Colon (tissue), 2 donors: ENCODE measurements around the gene HPCAL1.

Source experiments
- FAIRE-seq: peaks from 2 replicates; lab custom pipeline; 2012; peaks lifted over from hg19 to GRCh38; lab: Jason Lieb, UNC
- donor health status: control.
- donor health status: control.

HPCAL1 gene

DNA sequence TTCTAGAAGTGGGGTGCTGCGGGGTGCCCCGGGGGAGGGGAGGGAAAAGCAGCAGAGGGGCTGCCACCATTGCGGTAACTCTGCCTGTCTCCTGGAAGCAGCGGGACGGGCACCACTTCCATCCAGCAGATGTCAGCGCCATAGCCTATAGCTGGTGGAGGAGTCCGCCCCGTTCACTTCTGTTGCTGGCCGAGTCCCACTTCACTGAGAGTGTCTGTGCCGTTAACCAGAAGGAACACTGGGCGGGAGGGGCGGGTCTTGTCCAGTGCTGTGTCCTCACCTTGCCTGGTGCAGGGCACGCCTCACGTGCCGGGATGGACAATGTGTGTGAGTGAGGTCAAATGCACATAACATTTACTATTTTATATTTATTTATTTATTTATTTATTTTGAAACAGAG is 164.7 kb downstream of the HPCAL1 start:
- no peak for FAIRE-seq

DNA sequence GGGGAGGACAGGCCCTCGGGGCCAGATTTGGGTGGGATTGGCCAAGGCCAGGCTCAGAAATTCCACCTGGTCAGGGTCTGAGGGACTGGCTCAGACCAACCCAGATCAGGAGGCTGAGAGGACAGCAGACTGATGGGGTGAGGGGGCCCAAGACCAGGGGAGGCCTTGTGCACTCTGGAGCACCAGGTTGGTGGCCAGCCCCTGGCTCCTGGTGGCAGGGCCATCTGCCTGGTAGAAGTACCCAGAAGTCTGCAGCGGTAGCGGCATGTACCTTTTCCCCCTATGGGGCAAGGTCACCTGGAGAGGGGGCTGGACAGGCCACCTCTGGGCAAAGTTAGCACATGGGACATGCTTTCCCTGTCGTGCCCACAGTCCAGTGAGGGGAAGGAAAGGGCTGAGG is 166.6 kb downstream of the HPCAL1 start:
- no peak for FAIRE-seq

GRCh38 chr2:10469955-10470608 is 167.4 kb downstream of the HPCAL1 start:
- FAIRE-seq = no peak

GRCh38 chr2:10471046-10471571 is 168.4 kb downstream of the HPCAL1 start:
- no peak for FAIRE-seq

GRCh38 chr2:10471955-10472354 is 169.3 kb downstream of the HPCAL1 start:
- no peak for FAIRE-seq

DNA sequence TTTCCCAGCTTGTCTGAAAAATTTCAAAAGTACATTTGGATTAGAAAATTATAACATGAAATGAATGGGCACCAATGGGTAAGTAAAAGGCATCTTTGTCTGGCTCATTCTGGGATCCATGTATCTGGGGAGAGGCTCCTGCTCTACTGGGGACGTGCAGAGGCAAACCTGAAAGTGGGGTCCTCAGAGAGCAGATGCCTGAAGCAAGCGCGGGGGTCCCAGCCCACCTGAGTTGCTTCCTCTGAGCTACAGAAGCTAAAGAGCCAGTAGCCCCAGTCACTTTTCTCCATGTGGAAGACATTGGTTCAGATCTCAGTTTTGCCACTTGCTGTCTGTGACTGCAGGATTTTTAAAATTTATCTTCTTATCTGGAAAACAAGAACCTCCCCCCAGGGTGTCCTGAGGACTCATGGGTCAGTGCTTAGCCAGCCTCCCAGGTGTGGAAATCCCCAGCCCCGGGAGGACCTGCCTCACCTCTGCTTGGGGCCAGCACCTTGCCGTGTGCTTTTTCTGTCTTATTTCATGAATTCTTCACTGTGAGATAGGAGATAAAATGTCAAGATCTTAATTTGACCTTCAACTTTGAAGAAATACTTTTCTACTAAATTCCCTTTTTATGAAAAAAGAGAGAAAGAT is 170.5 kb downstream of the HPCAL1 start:
- FAIRE-seq = no peak

DNA sequence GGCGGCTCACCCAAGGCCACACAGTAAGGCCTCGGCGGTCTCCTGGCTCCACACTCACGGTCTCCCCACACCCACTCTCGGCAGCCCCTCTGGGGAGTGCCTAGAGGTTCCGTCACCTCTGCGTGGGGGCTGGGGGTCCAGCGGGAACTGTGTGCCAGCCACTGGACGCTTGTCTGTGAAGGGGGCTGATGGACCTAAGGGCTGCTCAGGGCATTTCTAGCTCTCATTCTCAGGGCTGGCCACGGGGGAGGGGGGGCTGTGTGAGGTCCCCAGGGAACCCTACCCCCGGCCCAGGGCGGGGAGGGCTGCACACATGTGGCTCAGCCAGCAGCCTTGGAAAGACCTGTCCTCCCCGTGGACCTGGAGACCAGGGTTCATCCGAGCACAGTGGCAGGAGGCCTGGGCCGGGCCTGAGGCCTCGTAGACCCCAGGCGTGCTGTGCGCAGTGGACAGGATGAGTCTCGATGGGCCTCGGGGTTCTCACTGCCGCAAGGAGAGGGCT is 172.6 kb downstream of the HPCAL1 start:
- no peak for FAIRE-seq

- no peak for FAIRE-seq
Observed at GRCh38 chr2:10475811-10476660, 173.3 kb downstream of the HPCAL1 start.

- FAIRE-seq = no peak
Observed at GRCh38 chr2:10476723-10477442, 174.2 kb downstream of the HPCAL1 start.
